ENCODE measurements around the gene TTLL11.
"Not testable (repeated sequence)": the region's sequence is repeated elsewhere in the genome, so short reads cannot be mapped to it uniquely, and the experiment has no call there.

The TTLL11 gene

GRCh38 chr9:122040561-122041242, 52.4 kb downstream of the TTLL11 start:
- no peak for DNase-seq

- no peak for DNase-seq
These were observed 53.9 kb downstream of the TTLL11 start for GRCh38 chr9:122039234-122039633.

- no peak for DNase-seq
These were observed 56.1 kb downstream of the TTLL11 start for GRCh38 chr9:122036988-122037387.

GRCh38 chr9:122036408-122036807, 56.7 kb downstream of the TTLL11 start:
- no peak for DNase-seq

- DNase-seq = no peak
These were observed 59.2 kb downstream of the TTLL11 start for GRCh38 chr9:122033775-122034373.

GRCh38 chr9:122032346-122032745, 60.8 kb downstream of the TTLL11 start:
- DNase-seq = no peak

GRCh38 chr9:122031776-122032175, 61.3 kb downstream of the TTLL11 start:
- DNase-seq = no peak

GRCh38 chr9:122031157-122031556, 62.0 kb downstream of the TTLL11 start:
- no peak for DNase-seq

GRCh38 chr9:122030357-122030756, 62.8 kb downstream of the TTLL11 start:
- DNase-seq = no peak

- no peak for DNase-seq
These were observed 63.2 kb downstream of the TTLL11 start for GRCh38 chr9:122029898-122030297.

GRCh38 chr9:122028089-122028488, 65.0 kb downstream of the TTLL11 start:
- DNase-seq = no peak

- DNase-seq = no peak
These were observed 72.7 kb downstream of the TTLL11 start for GRCh38 chr9:122020398-122020797.

GRCh38 chr9:122016744-122017143, 76.4 kb downstream of the TTLL11 start:
- no peak for DNase-seq

GRCh38 chr9:122016309-122016708, 76.8 kb downstream of the TTLL11 start:
- DNase-seq = no peak

GRCh38 chr9:122015170-122015821, 77.8 kb downstream of the TTLL11 start:
- no peak for DNase-seq

GRCh38 chr9:122011818-122012498, 81.2 kb downstream of the TTLL11 start:
- DNase-seq = no peak

- DNase-seq = no peak
These were observed 84.5 kb downstream of the TTLL11 start for GRCh38 chr9:122008559-122008958.

GRCh38 chr9:122007837-122008236, 85.3 kb downstream of the TTLL11 start:
- no peak for DNase-seq

- no peak for DNase-seq
These were observed 87.5 kb downstream of the TTLL11 start for GRCh38 chr9:122005597-122005996.

GRCh38 chr9:122004589-122004988, 88.5 kb downstream of the TTLL11 start:
- DNase-seq = no peak

- DNase-seq = no peak
These were observed 91.5 kb downstream of the TTLL11 start for GRCh38 chr9:122001491-122002201.

- DNase-seq = not testable (repeated sequence)
These were observed 92.6 kb downstream of the TTLL11 start for GRCh38 chr9:122000526-122000925.

GRCh38 chr9:121999556-121999955, 93.6 kb downstream of the TTLL11 start:
- DNase-seq = no peak

Measured in activated CD4-positive, CD25-positive, alpha-beta regulatory T cell (primary cell).